NK-92 (cell line): ENCODE measurements around the gene TAF11.
"Not testable (repeated sequence)": the region's sequence is repeated elsewhere in the genome, so short reads cannot be mapped to it uniquely, and the experiment has no call there.

ENCODE experiments used
- DNase-seq: peaks from one replicate; lab custom pipeline; 2025; ENCODE audit not compliant: unreplicated experiment; lab: John Stamatoyannopoulos, UW

TAF11 gene

DNA sequence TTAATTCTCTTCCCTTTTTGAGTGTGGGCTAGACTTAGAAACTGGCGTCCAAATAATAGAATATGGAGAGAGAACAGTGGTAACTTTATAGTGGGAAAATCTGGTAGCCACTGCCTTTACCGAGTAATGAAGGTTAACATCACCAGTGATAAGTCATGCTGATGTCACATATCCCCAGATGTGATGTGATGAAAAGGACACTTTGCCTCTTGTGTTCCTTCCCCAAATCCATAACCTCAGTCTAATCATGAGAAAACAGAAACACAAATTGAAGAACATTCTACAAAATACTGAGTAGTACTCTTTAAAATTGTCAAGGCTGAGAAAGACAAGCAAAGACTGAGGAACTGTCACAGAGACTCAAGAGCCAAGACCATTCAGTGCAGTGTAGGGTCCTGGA, 19.0 kb upstream of the TAF11 start:
- DNase-seq: no peak

DNA sequence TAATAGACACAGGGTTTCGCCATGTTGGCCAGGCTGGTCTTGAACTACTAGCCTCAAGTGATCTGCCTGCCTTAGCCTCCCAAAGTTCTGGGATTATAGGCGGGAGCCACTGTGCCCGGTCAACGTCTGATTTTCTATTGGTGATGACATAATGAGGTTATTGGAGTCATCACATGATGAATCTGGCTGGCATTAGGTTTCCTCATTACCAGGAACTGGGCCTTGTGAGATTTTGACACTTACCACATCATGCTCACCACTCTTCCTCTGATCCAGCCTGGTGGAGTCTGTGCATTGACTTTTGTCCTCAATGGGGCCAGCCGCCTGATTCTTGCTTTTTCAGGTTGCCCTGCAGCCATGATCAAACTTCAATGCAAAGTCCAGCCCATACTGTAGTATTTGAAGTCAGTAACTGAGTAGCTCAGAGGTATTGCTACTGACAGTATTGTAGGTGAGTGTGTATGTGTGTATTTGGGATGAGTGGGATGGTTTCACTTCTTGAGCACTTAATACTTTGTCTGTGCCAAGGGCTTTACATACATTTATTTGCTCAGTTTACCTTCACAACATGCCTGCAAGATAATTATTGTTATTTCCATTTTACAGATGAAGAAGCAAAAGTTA, 17.3 kb upstream of the TAF11 start:
- DNase-seq: no peak

DNA sequence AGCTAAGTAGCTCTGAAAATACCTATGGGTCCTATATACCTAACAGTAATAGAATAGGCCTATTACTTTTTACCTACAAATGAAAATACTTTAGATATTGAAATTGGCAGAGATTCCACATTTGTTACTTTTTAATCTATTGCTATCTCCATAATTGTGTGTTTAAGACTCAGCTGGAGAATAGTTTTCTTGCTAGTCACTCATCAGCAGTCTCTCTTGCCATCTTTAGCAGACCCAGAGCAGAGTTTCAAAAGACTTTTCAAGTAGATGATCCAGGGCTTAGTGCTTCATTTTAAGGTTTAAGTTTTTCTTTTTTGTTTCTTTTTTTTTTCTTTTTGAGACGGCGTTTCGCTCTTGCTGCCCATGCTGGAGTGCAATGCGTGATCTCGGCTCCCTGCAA, 14.1 kb upstream of the TAF11 start:
- no peak for DNase-seq

DNA sequence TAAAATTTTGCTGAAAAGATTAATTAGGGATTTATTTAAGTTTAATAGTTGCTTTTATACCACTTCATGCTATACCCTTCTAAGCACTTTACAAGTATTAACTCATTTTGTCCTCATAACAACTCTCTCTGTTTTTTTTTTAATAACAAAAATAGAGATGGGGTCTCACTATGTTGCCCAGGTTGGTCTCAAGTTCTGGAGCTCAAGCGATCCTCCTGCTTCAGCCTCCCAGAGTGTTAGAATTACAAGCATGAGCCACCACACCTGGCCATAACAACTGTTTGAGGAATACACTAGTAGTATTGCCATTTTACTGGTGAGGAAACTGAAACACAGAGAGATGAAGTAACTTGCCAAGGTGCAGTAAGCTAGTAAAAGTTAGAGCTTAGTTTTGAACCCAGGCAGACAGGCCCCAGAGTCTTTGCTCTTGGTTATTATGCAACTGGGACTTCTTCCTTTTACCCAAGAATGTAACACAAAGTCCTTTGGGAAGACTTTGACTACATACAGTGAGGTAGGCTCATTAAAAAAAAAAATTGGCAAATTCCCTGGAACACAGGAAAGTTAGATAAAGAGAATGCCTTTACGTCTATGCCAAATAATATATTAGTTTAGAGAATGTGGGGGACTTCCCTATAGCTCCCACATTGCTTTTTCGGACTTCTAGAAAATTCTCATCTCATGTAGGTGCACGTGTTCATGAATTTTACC, 12.6 kb upstream of the TAF11 start:
- DNase-seq: no peak

DNA sequence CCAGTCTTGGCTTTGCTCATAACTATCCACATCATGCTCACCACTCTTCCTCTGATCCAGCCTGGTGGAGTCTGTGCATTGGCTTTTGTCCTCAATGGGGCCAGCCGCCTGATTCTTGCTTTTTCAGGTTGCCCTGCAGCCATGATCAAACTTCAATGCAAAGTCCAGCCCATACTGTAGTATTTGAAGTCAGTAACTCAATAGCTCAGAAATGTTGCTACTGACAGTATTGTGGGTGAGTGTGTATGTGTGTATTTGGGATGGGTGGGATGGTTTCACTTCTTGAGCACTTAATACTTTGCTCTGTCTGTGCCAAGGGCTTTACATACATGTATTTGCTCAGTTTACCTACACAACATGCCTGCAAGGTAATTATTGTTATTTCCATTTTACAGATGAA, 11.9 kb upstream of the TAF11 start:
- DNase-seq: not testable (repeated sequence)

DNA sequence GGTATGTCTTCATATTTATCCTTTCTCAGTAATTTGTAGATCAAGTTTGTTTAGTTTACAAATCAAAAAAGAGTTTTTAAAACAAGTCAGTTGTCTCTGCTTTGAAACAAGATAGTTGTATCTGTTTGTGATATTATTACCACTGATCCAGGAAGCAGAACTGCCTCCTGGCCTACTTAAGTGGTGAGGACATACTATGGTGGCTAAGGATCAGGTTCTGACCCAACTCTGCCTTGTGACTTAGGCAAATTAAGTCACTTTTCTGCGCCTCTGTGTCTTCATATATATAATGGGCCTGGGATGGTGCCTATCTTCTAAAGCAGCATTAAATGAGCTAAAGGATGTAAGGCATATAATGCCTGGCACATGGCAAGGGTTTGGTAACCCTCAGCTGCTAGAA, 9.9 kb upstream of the TAF11 start:
- DNase-seq: no peak

DNA sequence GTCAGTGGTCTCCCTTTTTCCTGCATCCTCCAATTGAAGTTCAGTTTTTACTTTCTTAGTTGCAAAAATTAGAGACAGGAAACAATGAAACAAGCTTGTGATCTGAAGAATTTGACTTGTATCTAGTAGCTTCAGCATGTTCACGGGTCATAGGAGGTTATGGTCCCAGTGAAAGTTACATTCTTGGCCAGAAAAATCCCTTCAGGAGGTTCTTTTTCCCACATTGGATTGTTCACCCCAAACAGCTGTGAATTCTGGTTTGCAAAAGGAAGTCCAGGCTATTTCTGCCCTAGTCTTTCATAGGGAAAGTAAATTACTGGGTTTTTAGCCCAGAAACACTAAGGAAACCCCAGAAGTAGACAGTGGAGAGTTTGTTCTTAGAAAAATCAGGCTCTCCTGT, 9.3 kb upstream of the TAF11 start:
- DNase-seq: no peak

DNA sequence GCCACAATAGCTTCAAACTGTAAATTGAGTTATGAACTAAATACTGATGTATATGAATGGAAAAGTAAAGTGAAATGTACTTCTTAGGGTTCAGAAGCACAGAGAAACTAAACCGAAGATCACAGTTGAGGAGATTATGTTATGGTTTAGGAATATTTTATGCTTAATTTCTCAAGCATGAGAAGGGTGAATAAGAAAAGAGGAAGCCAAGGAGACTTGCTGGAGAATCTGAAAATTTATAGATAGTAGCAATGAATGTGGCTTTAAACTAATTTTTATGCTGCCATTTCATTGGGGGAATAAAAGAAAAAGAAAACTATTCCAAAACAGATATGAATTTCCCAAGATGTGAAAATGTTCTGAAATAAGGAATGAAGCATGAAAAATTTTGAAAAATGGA, 6.9 kb upstream of the TAF11 start:
- DNase-seq: no peak

DNA sequence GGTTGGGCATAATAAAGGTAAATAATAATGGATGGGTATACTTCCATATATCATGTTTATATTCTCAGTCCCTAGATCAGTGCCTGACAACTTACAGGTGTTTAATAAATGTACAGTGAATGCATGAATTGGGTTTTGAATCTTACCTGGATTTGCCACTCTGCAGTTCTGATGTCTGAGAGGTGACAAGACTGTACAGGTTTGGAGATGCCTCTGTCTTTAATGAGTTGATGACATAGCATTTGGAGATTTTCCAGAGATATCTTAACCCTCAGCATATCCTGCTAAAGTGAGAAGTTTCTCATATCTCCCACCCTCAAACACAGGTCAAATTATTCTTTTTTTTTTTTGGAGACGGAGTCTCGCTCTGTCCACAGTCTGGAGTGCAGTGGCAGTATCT, 3.5 kb upstream of the TAF11 start:
- no peak for DNase-seq

DNA sequence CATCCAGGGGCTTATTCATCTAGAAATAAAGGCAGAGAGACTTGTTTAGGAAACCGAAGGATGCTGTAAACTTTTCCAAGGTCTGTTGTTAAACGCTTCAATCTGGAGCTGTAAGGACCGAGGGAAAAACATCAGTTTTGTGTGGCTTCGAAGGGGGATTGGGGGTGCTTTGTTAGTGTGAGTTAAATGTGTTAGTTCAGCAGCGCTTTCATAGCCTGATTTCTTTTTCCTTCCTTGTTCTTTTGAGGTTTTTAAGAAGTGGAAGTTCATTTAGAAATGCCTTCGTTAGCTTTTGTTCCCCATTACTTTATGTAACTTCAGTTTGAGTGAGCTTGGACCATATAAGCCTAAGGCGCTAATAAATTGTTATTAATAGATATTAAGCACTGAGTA, 2.7 kb upstream of the TAF11 start:
- DNase-seq: no peak

DNA sequence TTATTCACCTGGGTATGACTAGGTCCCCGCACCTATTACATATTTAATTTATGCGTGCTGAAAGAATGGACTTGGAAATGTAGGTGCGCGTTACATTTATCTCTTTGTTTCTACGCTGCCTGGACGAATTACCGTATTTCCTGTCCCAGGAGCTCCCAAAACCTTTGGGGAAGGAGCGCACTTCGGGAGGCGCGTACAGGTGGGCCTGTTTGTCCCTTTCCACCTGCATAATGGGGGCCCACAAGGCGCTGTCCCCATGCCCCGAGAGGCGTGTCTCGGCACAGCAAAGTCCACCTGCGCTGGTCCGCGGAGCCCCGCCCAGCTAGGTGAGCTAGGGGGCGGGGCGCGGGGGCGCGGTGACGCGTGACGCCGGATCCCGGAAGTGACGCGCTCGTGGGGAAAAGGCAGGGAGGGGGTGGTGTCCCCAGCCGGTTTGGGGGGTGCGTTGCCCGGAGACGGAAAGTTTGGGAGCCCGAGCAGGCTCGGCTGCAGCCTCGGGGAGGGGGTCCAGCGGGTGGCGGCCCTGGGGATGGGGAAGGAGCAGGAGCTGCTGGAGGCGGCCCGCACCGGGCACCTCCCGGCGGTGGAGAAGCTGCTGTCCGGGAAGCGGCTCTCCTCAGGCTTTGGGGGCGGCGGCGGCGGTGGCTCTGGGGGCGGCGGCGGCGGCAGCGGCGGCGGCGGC, 1.2 kb upstream of the TAF11 start, which contains the start of gene ANKS1A:
ANKS1A (plus strand) TSS at position 382 of the 682 bp plus-strand sequence; CDS start at position 530, 148 bp downstream.
- DNase-seq: peak; percentile 46

DNA sequence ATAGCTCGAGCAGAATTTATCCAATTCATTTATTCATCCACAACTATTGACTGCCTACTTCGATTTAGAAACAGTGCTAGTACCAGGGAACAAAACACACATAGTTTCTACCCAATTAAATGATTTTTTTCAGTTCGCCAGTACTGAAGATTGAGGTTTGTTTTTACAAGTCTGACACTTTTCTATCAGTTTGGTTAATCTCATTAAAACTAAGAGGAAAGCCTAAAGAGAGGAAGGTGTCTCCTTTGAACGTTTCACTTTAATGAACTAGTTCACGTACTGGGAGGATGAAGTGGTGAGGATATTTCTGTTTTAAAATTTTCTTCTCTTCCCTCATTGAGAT, 643 bp upstream of the TAF11 start:
- DNase-seq: no peak

DNA sequence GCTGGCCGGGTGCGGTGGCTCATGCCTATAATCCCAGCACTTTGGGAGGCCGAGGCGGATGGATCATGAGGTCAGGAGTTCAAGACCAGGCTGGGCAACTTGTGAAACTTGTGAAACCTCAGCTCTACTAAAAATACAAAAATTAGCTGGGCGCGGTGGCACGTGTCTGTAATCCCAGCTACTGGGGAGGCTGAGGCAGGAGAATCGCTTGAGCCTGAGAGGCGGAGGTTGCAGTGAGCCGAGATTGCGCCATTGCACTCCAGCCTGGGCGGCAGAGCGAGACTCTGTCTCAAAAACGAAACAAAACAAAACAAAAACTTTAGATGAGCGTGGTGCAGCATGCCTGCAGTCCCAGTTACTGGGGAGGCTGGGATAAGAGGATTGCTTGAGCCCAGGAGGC, 2.0 kb downstream of the TAF11 start:
- DNase-seq: not testable (repeated sequence)

DNA sequence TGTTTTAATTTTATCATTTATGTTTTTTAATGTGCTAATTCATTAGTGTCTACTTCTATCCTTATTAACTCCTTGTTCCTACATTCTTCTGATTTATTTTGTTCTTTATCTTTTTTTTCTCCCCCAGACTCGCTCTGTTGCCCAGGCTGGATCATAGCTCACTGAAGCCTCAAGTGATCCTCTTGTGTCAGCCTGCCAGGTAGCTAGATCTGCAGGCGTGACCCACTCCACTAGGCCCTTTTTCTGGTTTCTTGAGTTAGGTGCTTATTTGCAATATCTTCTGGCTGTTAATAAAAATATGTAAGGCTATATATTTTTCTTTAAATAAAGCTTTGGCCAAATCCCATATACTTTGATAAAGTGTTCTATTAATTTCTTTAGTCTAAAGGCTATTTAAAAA, 2.8 kb downstream of the TAF11 start:
- DNase-seq: no peak

DNA sequence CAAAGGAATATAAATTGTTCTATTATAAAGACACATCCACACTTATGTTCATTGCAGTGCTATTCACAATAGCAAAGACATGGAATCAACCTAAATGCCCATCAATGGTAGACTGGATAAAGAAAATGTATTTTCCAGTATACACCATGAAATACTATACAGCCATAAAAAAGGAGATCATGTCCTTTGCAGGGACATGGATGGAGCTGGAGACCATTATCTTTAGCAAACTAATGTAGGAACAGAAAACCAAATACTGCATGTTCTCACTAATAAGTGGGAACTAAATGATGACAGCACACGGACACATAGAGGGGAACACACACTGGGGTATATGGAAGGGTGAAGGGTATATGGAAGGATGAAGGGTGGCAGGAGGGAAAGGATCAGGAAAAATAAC, 3.8 kb downstream of the TAF11 start:
- DNase-seq: not testable (repeated sequence)

DNA sequence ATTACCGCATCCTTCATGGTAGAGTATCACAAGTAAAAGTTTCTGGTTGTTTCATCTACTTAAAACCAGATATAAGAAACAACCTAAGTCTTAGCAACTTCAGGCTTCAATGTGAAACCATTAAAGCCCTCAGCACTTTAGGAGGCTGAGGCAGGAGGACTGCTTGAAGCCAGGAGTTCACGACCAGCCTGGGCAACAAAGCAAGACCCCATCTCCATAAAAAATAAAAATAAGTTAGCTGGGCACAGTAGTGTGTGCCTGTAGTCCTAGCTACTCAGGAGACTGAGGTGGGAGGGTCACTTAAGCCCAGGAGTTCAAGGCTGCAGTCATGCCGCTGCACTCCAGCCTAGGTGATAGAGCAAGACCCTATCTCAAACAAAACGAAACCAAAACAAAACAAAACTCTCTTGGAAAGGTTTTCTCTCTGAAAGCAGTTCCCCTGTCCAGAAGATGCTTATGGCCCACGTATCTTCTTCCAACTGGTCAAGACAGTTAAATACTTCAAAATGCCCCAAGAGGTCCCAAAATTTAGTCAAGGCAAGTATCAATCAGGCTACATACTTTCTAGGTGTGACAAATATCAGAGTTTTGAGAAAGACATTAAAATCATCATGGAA, 9.9 kb downstream of the TAF11 start:
- no peak for DNase-seq

DNA sequence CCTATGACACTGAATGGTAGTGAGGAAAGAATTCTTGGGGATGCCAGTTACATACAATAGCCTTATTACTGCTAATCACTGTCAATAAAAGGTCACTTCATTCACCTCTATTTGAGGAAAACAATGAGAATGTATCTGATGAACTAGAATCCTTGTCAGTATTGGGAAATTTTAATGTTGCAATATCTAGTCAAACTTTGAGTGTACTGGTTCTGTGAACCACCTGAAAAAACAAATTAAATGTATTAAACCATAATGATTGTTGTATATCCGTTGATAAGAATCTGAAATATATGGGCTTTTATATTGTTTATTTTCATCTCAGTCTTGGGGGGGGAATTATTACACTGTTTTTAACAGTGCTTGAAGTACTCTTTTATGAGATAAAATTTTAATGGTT, 10.6 kb downstream of the TAF11 start:
- DNase-seq: no peak

DNA sequence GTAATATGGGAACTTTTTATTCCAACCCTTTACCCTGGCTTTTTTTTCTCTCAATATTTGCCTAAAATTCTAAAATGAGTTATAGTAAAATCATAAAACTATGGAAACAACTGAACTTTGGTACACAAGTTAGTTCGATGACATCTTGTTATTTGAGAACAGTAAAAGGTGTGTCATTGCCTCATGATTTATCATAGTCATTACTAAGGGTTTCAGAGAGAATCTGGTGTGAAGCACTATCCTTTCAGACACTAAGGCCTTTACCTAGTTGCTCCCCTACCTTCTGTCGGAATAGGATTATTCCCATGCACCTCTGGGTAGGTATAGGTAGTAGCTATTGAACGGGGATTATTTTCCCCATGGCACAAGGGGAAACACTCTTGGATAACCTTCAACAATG, 11.4 kb downstream of the TAF11 start:
- DNase-seq: no peak

DNA sequence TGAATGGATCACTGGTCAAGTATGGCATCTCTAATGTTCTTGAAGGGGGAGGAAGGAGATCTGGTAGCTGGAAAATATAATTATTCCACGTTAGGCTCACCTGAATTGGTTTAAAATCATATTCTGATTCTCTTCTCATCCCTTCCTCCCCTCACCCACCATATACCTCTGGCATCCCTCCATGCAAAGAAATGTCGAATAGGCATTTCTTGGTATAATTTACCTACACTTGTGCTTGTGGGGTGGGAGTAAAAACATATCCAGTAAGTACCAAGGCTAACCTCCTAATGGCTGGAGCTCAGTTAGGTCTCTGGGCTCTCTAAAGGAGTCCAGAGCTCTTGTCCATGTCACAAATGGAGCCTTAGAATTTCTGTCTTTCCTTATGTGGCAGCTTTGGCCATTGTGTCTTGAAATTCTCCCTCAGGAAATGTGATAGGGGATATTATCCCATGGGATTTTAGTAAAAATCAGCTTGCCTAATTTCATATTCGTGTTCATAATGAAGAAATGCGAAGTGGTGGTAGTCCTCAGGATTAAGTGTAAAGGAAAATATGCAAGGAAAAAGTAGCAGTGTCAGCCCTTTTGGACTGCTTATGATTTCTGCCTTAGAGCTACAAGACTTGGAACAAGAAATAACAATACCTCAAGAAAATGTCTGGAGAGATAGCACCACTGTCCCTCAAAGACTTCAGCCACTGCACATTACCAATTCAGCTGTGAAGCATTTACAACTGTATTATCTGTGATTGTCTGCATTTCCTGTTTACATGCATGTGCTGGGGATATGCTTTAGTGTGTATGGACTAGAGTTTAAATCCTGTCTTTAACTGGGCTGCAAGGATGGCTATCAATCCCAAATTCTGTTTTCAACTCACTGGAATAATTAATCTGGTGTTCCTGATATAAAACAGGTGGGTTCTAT, 12.3 kb downstream of the TAF11 start:
- no peak for DNase-seq

DNA sequence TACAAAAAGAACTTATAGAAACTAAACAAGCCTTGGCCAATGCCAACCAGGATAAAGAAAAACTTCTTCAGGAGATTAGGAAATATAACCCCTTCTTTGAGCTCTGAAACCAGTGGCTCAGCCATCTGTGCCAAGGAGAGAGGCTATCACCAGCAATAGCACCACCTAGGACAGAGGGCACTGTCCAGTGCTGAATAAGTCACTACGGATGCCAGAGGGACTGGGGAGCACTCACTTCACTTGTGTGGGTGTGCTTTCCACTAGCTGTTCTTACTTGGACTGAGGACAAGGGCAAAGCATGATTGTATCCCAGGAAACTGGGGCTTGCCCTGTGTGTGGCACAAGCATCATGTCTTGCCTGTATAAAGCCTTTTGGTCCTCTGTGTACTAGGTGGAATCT, 15.5 kb downstream of the TAF11 start:
- DNase-seq: no peak

DNA sequence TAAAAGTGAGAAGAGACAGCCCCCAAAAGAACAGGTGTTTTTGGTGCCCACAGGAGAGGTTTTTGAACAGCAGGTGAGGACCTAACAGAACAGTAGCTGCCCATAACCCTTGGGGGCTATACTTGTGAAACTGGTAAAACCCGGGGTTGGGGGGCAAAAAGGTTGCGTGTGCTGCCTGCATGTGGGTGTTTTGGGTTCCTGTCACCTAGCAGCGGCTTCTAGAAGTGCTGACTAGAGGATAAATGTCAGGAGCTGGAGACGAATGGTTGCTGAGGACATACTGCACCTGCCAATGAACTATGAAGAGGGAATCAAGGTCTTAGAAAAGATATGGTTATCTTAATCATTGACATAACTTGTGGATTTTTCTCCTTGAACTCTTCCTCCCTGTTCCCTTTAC, 16.0 kb downstream of the TAF11 start:
- DNase-seq: no peak
